ENCODE measurements around the gene SLC6A5.

- TF ChIP-seq CTCF (IDR thresholded peaks at IDR 0.05; ENCODE audit: low read depth, low read length): no peak
- TF ChIP-seq EZH2phosphoT487 (IDR thresholded peaks at IDR 0.05; ENCODE audit: low read depth): no peak
These were observed 32.6 kb upstream of the SLC6A5 start for GRCh38 chr11:20566591-20567434.

Data from OCI-LY3 (cell line).